Measurements from ENCODE around the gene SLC5A7.
A peak's percentile ranks its signal among the peaks of the same experiment; 100 is the strongest.

Gene SLC5A7

GRCh38 chr2:107986278-107987217, at the start of gene SLC5A7:
Gene SLC5A7 (plus strand): TSS chr2:107986524. CDS start chr2:107988156, 1,632 bp downstream.
- peak; percentile 51 for DNase-seq (ENCODE audit: low spot score)

- DNase-seq (ENCODE audit: low spot score) = no peak
Measured at GRCh38 chr2:107961395-107961794, 24.9 kb upstream of the SLC5A7 start.

GRCh38 chr2:107964185-107964584, 22.1 kb upstream of the SLC5A7 start:
- DNase-seq (ENCODE audit: low spot score) = no peak

- no peak for DNase-seq (ENCODE audit: low spot score)
Measured at GRCh38 chr2:107984707-107985106, 1.6 kb upstream of the SLC5A7 start.

GRCh38 chr2:107988108-107988507, 1.8 kb downstream of the SLC5A7 start:
- no peak for DNase-seq (ENCODE audit: low spot score)

- no peak for DNase-seq (ENCODE audit: low spot score)
Measured at GRCh38 chr2:107989445-107989844, 3.1 kb downstream of the SLC5A7 start.

- no peak for DNase-seq (ENCODE audit: low spot score)
Measured at GRCh38 chr2:107990718-107991117, 4.4 kb downstream of the SLC5A7 start.

- no peak for DNase-seq (ENCODE audit: low spot score)
Measured at GRCh38 chr2:107992069-107992468, 5.7 kb downstream of the SLC5A7 start.

- DNase-seq (ENCODE audit: low spot score) = no peak
Measured at GRCh38 chr2:107999158-107999557, 12.8 kb downstream of the SLC5A7 start.

GRCh38 chr2:108010912-108011591, 24.7 kb downstream of the SLC5A7 start:
- no peak for DNase-seq (ENCODE audit: low spot score)

GRCh38 chr2:108013305-108013704, 27.0 kb downstream of the SLC5A7 start:
- no peak for DNase-seq (ENCODE audit: low spot score)

- DNase-seq (ENCODE audit: low spot score) = no peak
Measured at GRCh38 chr2:108022628-108023027, 36.3 kb downstream of the SLC5A7 start.

GRCh38 chr2:108023776-108024175, 37.5 kb downstream of the SLC5A7 start:
- DNase-seq (ENCODE audit: low spot score) = no peak

GRCh38 chr2:108026092-108026794, 39.9 kb downstream of the SLC5A7 start:
- no peak for DNase-seq (ENCODE audit: low spot score)

- no peak for DNase-seq (ENCODE audit: low spot score)
Measured at GRCh38 chr2:108029496-108029895, 43.2 kb downstream of the SLC5A7 start.

GRCh38 chr2:108029912-108030311, 43.6 kb downstream of the SLC5A7 start:
- DNase-seq (ENCODE audit: low spot score) = no peak

- DNase-seq (ENCODE audit: low spot score) = no peak
Measured at GRCh38 chr2:108031471-108031941, 45.2 kb downstream of the SLC5A7 start.

- no peak for DNase-seq (ENCODE audit: low spot score)
Measured at GRCh38 chr2:108034843-108035242, 48.5 kb downstream of the SLC5A7 start.

- no peak for DNase-seq (ENCODE audit: low spot score)
Measured at GRCh38 chr2:108048752-108049151, 62.4 kb downstream of the SLC5A7 start.

GRCh38 chr2:108058576-108059137, 72.3 kb downstream of the SLC5A7 start:
- no peak for DNase-seq (ENCODE audit: low spot score)

- DNase-seq (ENCODE audit: low spot score) = no peak
Measured at GRCh38 chr2:108061439-108062042, 75.2 kb downstream of the SLC5A7 start.
